GM12892 (cell line): ENCODE measurements around the gene CTNND2.

Experiments
- POLR2A ChIP-seq: IDR thresholded peaks from 2 replicates; pipeline ENCODE4 v1.6.1; 2011; ENCODE audit warnings: low read depth, low read length, control low read depth
- POLR2AphosphoS5 ChIP-seq: IDR thresholded peaks from 2 replicates; pipeline ENCODE4 v1.6.1; 2011; ENCODE audit warnings: low read depth, low read length, control low read depth
- TAF1 ChIP-seq: IDR thresholded peaks from 2 replicates; pipeline ENCODE4 v1.6.1; 2011; ENCODE audit warnings: low read depth, mild to moderate bottlenecking, control low read depth, low read length, borderline replicate concordance

GRCh38 chr5:11045411-11045810 is 858.8 kb downstream of the CTNND2 start:
- TF ChIP-seq POLR2A (no peak), POLR2AphosphoS5 (no peak), TAF1 (no peak)
